ENCODE data around the gene NIPA2.
A peak's percentile ranks its signal among the peaks of the same experiment; 100 is the strongest.
"Not testable (repeated sequence)": the region's sequence is repeated elsewhere in the genome, so short reads cannot be mapped to it uniquely, and the experiment has no call there.

Gene NIPA2

DNA sequence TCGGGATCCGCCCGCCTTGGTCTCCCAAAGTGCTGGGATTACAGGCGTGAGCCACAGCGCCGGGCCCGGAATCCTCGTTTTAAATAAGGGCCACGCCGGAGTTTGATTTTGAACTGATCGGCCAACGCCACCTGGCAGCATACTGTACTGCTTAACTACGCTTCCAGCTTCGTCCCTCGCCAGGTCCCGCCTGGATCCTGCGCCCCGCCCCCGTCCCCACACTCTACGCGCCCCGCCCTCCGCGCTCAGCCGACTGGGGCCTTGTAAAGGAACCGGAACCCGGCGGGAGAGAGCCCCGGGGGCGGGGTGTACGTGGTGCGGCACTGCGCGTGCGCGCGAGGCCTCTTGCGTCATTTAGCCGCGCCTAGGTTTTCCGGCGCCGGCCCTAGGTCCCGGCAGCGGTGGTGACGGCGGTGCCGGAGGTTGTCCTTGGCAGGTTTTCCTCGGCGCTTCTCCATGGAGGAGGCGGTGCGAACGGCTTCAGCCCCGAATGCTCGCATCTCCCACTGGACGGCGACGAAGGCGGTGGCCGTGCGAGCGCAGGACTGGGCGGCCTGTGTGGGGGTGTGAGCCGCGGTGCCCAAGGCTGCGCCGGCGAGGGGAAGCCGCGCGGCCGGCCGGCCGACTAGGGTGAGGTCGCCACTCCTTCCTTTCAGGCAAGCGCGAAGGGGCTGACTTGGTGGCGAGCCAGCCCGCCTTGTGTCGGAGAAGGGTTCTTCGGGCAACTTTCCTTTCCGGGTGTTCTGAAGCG, at the start of gene NIPA2:
Gene NIPA2 (plus strand): TSS at position 375 of the 751 bp plus-strand sequence. CDS start 13,066 bp downstream, outside the sequence.
- H3K27me3 ChIP-seq (ENCODE audit: insufficient read depth, insufficient read length), result no peaks in the 10 kb centered on the region
- H3K9ac ChIP-seq (ENCODE audit: insufficient read length, low read depth), result peak within 1 kb of the TSS; percentile 93
- peak within 1 kb of the TSS; percentile 92 for H3K4me3 ChIP-seq (ENCODE audit: insufficient read length, low read depth)
- peaks cover 3% of the 10 kb centered on the region; the same call in 1 of the 2 replicates for H3K9me3 ChIP-seq (ENCODE audit: insufficient read depth, low read length)
- peak; percentile 92 for DNase-seq (ENCODE audit: low read depth, low spot score)
- peaks cover 23% of the 10 kb centered on the region for H3K36me3 ChIP-seq (ENCODE audit: insufficient read depth, insufficient read length, low read length)
- TF ChIP-seq ZNF274 (IDR thresholded peaks at IDR 0.05; ENCODE audit: low read depth, low read length) (no peak), YY1 (IDR thresholded peaks at IDR 0.05; ENCODE audit: insufficient read depth, insufficient read length) (no peak), SUZ12 (IDR thresholded peaks at IDR 0.05; ENCODE audit: extremely low read depth, insufficient read depth, insufficient read length) (no peak)
- H3K4me1 ChIP-seq (ENCODE audit: insufficient read depth, insufficient read length), result no peaks in the 10 kb centered on the region

DNA sequence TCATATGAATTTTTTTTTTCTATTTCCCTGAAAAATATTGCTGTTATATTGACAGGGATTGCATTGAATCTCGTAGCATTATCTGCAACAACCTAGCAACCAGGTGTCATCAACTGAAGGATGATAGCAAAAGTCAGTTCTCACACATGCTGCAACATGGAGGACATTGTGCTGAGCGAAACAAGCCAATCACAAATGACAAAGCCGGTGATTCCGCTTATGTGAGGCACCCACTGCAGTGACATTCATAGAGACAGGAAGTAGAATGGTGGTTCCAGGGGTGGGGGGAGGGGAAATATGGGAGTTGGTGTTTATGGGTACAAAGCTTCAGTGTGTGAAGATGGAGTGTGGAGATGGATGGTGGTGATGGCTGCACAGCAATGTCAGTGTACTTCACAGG, 44.4 kb upstream of the NIPA2 start:
- no peak for TF ChIP-seq SUZ12 (IDR thresholded peaks at IDR 0.05; ENCODE audit: extremely low read depth, insufficient read depth, insufficient read length)
- TF ChIP-seq YY1 (IDR thresholded peaks at IDR 0.05; ENCODE audit: insufficient read depth, insufficient read length), result no peak
- no peak for TF ChIP-seq ZNF274 (IDR thresholded peaks at IDR 0.05; ENCODE audit: low read depth, low read length)
- Histone ChIP-seq H3K9ac (ENCODE audit: insufficient read length, low read depth) (no peak overlapping the region), H3K36me3 (ENCODE audit: insufficient read depth, insufficient read length, low read length) (peaks cover 6% of the 10 kb centered on the region), H3K4me1 (ENCODE audit: insufficient read depth, insufficient read length) (peaks cover 5% of the 10 kb centered on the region), H3K4me3 (ENCODE audit: insufficient read length, low read depth) (no peak overlapping the region), H3K27me3 (ENCODE audit: insufficient read depth, insufficient read length) (no peaks in the 10 kb centered on the region), H3K9me3 (ENCODE audit: insufficient read depth, low read length) (peaks cover 6% of the 10 kb centered on the region; the same call in 1 of the 2 replicates)
- no peak for DNase-seq (ENCODE audit: low read depth, low spot score)

DNA sequence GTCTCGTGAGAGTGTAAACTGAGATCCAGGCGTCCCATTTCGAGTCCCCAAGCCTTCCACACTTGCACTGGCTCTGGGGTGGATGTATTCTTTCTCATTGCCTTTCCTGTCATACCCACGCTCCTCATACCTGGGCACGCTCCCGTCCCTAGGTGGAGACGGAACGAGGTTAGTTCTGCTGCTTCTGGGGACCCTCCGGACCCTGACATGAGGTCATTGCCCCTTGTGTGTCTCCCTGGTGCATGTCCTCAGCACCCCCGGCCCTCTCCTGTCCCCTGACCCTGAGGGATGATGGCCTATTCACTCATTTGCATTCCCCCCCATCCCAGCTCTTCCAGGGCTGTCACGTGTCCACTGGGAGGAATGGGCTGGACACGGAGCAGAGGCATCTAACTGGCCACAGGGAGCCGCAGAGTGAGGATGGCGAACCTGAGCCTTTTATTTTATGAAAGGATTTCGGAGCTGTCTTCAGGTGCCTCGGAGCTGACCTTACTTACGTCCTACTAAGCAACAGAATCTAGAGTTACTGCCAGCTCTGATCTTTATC, 43.8 kb upstream of the NIPA2 start:
- no peak for TF ChIP-seq SUZ12 (IDR thresholded peaks at IDR 0.05; ENCODE audit: extremely low read depth, insufficient read depth, insufficient read length)
- TF ChIP-seq ZNF274 (IDR thresholded peaks at IDR 0.05; ENCODE audit: low read depth, low read length), result no peak
- no peak for TF ChIP-seq YY1 (IDR thresholded peaks at IDR 0.05; ENCODE audit: insufficient read depth, insufficient read length)
- Histone ChIP-seq H3K36me3 (ENCODE audit: insufficient read depth, insufficient read length, low read length) (peaks cover 3% of the 10 kb centered on the region), H3K27me3 (ENCODE audit: insufficient read depth, insufficient read length) (no peaks in the 10 kb centered on the region), H3K9me3 (ENCODE audit: insufficient read depth, low read length) (peaks cover 6% of the 10 kb centered on the region; the same call in 1 of the 2 replicates), H3K4me3 (ENCODE audit: insufficient read length, low read depth) (no peak overlapping the region), H3K9ac (ENCODE audit: insufficient read length, low read depth) (no peak overlapping the region), H3K4me1 (ENCODE audit: insufficient read depth, insufficient read length) (peaks cover 5% of the 10 kb centered on the region)
- DNase-seq (ENCODE audit: low read depth, low spot score), result no peak

DNA sequence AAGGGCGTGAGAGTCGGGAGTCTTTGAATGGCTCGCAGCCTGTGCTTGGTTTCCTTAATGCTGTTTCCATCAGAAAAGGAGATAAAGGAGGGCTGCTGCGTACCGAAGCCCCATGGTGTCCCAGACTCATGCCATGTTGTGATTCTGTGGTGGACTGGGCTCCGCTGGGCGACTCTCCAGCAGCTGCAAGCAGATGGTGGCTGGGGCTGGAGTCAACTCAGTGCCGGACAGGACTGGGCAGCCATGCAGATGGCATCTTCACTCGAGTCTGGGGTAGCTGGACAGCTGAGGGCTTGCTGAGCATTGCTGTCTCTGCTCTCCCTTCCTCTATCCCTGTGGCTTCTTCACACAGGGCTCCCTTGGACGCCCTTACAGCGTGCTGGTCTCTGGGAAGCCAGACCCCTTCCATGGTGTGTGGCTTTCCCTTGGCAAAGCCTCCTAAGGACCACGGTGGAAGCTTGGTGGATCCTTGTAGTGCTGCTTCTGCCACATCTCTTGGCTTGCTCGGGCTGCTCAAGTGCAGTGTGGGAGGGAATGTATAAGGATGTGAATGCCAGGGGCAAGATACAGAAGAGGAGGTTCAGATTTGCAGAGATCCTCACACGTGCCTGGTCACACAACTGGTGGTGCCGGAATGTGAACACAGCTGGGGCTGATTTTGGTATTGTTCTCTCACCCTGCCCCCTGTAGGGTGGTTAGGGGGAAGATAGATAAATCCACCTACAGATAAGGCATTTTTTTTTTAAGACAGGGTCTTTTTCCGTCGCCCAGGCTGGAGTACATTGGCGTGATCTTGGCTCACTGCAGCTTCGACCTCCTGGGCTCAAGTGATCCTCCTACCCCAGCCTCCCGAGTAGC, 43.0 kb upstream of the NIPA2 start:
- H3K9me3 ChIP-seq (ENCODE audit: insufficient read depth, low read length), result peaks cover 6% of the 10 kb centered on the region; the same call in 1 of the 2 replicates
- no peaks in the 10 kb centered on the region for H3K27me3 ChIP-seq (ENCODE audit: insufficient read depth, insufficient read length)
- TF ChIP-seq YY1 (IDR thresholded peaks at IDR 0.05; ENCODE audit: insufficient read depth, insufficient read length) (no peak), SUZ12 (IDR thresholded peaks at IDR 0.05; ENCODE audit: extremely low read depth, insufficient read depth, insufficient read length) (no peak), ZNF274 (IDR thresholded peaks at IDR 0.05; ENCODE audit: low read depth, low read length) (no peak)
- H3K4me1 ChIP-seq (ENCODE audit: insufficient read depth, insufficient read length), result peaks cover 5% of the 10 kb centered on the region
- H3K9ac ChIP-seq (ENCODE audit: insufficient read length, low read depth), result no peak overlapping the region
- DNase-seq (ENCODE audit: low read depth, low spot score), result no peak
- no peak overlapping the region for H3K4me3 ChIP-seq (ENCODE audit: insufficient read length, low read depth)
- H3K36me3 ChIP-seq (ENCODE audit: insufficient read depth, insufficient read length, low read length), result peaks cover 3% of the 10 kb centered on the region

DNA sequence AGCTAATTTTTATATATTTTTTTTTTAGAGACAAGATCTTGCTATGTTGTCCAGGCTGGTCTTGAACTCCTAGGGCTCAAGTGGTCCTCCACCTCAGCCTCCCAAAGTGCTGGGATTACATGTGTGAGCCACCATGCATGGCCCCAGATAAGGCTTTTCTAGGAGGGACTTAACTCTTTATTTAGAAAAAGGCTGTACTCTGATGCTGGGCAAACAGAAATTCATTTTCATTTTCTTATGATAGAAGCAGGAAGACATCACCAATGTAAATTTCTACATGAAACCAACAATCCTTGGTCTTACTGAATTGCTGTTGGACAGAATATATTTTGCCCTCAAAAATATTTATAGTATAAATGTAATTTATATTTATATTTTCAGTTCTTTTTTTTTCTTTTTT, 42.4 kb upstream of the NIPA2 start:
- H3K36me3 ChIP-seq (ENCODE audit: insufficient read depth, insufficient read length, low read length), result peaks cover 3% of the 10 kb centered on the region
- peaks cover 5% of the 10 kb centered on the region for H3K4me1 ChIP-seq (ENCODE audit: insufficient read depth, insufficient read length)
- no peak for DNase-seq (ENCODE audit: low read depth, low spot score)
- H3K9me3 ChIP-seq (ENCODE audit: insufficient read depth, low read length), result peaks cover 6% of the 10 kb centered on the region; the same call in 1 of the 2 replicates
- TF ChIP-seq SUZ12 (IDR thresholded peaks at IDR 0.05; ENCODE audit: extremely low read depth, insufficient read depth, insufficient read length) (no peak), ZNF274 (IDR thresholded peaks at IDR 0.05; ENCODE audit: low read depth, low read length) (no peak), YY1 (IDR thresholded peaks at IDR 0.05; ENCODE audit: insufficient read depth, insufficient read length) (no peak)
- no peak overlapping the region for H3K4me3 ChIP-seq (ENCODE audit: insufficient read length, low read depth)
- no peak overlapping the region for H3K9ac ChIP-seq (ENCODE audit: insufficient read length, low read depth)
- H3K27me3 ChIP-seq (ENCODE audit: insufficient read depth, insufficient read length), result no peaks in the 10 kb centered on the region

DNA sequence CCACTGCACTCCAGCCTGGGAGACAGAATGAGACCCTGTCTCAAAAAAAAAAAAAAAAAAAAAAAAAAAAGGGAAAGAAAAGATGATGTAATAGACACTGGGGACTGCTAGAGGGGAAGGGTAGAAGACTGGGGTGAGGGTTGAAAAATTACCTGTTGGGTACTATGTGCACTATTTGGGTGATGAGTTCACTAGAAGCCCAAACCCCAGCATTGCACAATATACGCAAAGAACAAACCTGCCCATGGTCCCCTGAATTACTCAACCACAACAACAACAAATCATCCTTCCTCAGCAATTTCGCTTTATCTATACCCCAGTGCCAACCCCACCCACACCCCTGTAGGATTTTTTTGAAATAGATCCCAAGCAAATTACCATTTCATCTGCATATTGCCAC, 38.6 kb upstream of the NIPA2 start:
- no peak overlapping the region for H3K4me3 ChIP-seq (ENCODE audit: insufficient read length, low read depth)
- no peaks in the 10 kb centered on the region for H3K27me3 ChIP-seq (ENCODE audit: insufficient read depth, insufficient read length)
- H3K36me3 ChIP-seq (ENCODE audit: insufficient read depth, insufficient read length, low read length), result peaks cover 3% of the 10 kb centered on the region
- TF ChIP-seq SUZ12 (IDR thresholded peaks at IDR 0.05; ENCODE audit: extremely low read depth, insufficient read depth, insufficient read length) (no peak), YY1 (IDR thresholded peaks at IDR 0.05; ENCODE audit: insufficient read depth, insufficient read length) (no peak), ZNF274 (IDR thresholded peaks at IDR 0.05; ENCODE audit: low read depth, low read length) (no peak)
- DNase-seq (ENCODE audit: low read depth, low spot score), result no peak
- H3K9ac ChIP-seq (ENCODE audit: insufficient read length, low read depth), result no peak overlapping the region
- peaks cover 5% of the 10 kb centered on the region for H3K4me1 ChIP-seq (ENCODE audit: insufficient read depth, insufficient read length)
- H3K9me3 ChIP-seq (ENCODE audit: insufficient read depth, low read length), result peaks cover 6% of the 10 kb centered on the region; the same call in 1 of the 2 replicates

DNA sequence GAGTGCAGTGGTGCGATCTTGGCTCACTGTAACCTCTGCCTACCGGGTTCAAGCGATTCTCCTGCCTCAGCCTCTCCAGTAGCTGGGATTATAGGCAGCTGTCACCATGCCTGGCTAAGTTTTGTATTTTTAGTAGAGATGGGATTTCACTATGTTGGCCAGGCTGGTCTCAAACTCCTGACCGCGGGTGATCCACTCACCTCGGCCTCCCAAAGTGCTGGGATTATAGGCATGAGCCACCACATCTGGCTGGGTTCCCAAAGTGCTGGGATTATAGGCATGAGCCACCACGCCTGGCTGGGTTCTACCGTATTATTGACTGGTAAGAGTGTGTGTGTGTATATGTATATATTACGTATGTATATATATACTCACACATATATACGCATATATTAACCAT, 35.5 kb upstream of the NIPA2 start:
- H3K27me3 ChIP-seq (ENCODE audit: insufficient read depth, insufficient read length); H3K9me3 ChIP-seq (ENCODE audit: insufficient read depth, low read length); H3K9ac ChIP-seq (ENCODE audit: insufficient read length, low read depth); H3K4me3 ChIP-seq (ENCODE audit: insufficient read length, low read depth); DNase-seq (ENCODE audit: low read depth, low spot score); H3K4me1 ChIP-seq (ENCODE audit: insufficient read depth, insufficient read length); H3K36me3 ChIP-seq (ENCODE audit: insufficient read depth, insufficient read length, low read length): not testable (repeated sequence)

All from NT2/D1 (cell line).